KMS-11 (cell line): ENCODE measurements around the gene BMPR1A.

ENCODE experiments used
- H2AFZ ChIP-seq: fragments of 200-600 bp; sonication (generic); 2 replicates; pipeline ENCODE4 v1.6.1; 2016; ENCODE audit warnings: antibody characterized with exemption, mixed run types, low read depth
- H3K27ac ChIP-seq: fragments of 200-600 bp; sonication (generic); 2 replicates; pipeline ENCODE4 v1.6.1; 2016; ENCODE audit warnings: mild to moderate bottlenecking, mixed run types
- H3K27me3 ChIP-seq: fragments of 200-600 bp; sonication (generic); 2 replicates; pipeline ENCODE4 v1.6.1; 2017; ENCODE audit warnings: mild to moderate bottlenecking, low read depth, mixed run types, moderate library complexity; ENCODE audit not compliant: insufficient read depth
- H3K36me3 ChIP-seq: fragments of 200-600 bp; sonication (generic); 2 replicates; pipeline ENCODE4 v1.6.1; 2017; ENCODE audit warnings: mild to moderate bottlenecking, mixed run types; ENCODE audit not compliant: insufficient read depth
- H3K4me1 ChIP-seq: fragments of 200-600 bp; sonication (generic); 2 replicates; pipeline ENCODE4 v1.6.1; 2016; ENCODE audit warnings: mild to moderate bottlenecking, low read depth, mixed run types; ENCODE audit not compliant: poor library complexity, severe bottlenecking
- H3K4me2 ChIP-seq: fragments of 200-600 bp; sonication (generic); 2 replicates; pipeline ENCODE4 v1.7.0; 2016; ENCODE audit warnings: mild to moderate bottlenecking, mixed run types
- H3K4me3 ChIP-seq: fragments of 200-600 bp; sonication (generic); IDR thresholded peaks from 2 replicates; pipeline ENCODE4 v1.6.1; 2017; ENCODE audit warnings: low read depth, low read length, mixed read lengths; ENCODE audit not compliant: insufficient read depth
- H3K79me2 ChIP-seq: fragments of 200-600 bp; sonication (generic); 2 replicates; pipeline ENCODE4 v1.6.1; 2016; ENCODE audit warnings: low read depth, mixed run types; ENCODE audit not compliant: insufficient read depth
- H3K9ac ChIP-seq: fragments of 200-600 bp; sonication (generic); 2 replicates; pipeline ENCODE4 v1.6.1; 2016; ENCODE audit warnings: mild to moderate bottlenecking, mixed run types
- H4K20me1 ChIP-seq: fragments of 200-600 bp; sonication (generic); 2 replicates; pipeline ENCODE4 v1.6.1; 2016; ENCODE audit warnings: mild to moderate bottlenecking, mixed run types; ENCODE audit not compliant: insufficient read depth
- TF ChIP-seq, protein P1 (sequence below): fragments of 200-600 bp; sonication (generic); conservative IDR thresholded peaks from 2 replicates; pipeline ENCODE4 v1.6.1; 2017; ENCODE audit warnings: low read depth, mild to moderate bottlenecking, antibody characterized with exemption, low read length, moderate library complexity, mixed read lengths

The BMPR1A gene

DNA sequence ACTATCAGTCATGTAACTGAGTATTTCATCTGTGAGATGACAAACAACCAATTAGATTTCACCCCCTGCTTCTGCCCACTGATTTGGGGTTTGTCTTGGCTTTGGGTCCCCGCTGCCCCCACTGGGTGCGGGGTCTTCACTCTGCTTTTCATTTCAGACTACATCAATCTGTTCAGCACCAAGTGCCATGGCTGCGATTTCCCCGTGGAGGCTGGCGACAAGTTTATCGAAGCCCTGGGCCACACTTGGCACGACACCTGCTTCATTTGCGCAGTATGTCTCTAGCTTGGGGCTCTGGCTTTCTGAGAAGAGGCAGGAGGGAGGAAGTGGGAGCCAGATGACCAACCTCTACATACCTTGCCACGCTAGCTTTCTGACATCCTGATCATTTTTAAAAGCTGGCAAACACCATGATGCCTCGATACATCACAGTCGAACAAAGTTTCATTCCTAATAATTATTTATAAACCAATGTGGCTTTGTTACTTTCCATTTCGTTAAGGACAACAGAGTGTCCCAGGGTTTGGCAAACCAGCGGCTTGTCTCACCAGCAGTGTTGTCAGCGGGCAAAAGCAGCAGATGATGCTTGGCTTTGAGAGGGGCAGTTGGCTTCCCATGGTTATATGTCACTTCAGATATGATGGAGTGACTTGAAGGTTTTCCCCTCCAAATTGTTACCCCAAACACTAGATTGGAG, 30.3 kb upstream of the BMPR1A start:
- Histone ChIP-seq H3K4me1 (no peaks in the 10 kb centered on the region), H2AFZ (no peak overlapping the region), H3K27me3 (no peaks in the 10 kb centered on the region), H3K4me2 (no peak overlapping the region), H4K20me1 (no peaks in the 10 kb centered on the region), H3K4me3 (no peak overlapping the region), H3K79me2 (no peaks in the 10 kb centered on the region), H3K27ac (no peak overlapping the region), H3K9ac (no peak overlapping the region), H3K36me3 (no peaks in the 10 kb centered on the region)
- TF ChIP-seq, protein P1, sequence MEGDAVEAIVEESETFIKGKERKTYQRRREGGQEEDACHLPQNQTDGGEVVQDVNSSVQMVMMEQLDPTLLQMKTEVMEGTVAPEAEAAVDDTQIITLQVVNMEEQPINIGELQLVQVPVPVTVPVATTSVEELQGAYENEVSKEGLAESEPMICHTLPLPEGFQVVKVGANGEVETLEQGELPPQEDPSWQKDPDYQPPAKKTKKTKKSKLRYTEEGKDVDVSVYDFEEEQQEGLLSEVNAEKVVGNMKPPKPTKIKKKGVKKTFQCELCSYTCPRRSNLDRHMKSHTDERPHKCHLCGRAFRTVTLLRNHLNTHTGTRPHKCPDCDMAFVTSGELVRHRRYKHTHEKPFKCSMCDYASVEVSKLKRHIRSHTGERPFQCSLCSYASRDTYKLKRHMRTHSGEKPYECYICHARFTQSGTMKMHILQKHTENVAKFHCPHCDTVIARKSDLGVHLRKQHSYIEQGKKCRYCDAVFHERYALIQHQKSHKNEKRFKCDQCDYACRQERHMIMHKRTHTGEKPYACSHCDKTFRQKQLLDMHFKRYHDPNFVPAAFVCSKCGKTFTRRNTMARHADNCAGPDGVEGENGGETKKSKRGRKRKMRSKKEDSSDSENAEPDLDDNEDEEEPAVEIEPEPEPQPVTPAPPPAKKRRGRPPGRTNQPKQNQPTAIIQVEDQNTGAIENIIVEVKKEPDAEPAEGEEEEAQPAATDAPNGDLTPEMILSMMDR, result no peak

DNA sequence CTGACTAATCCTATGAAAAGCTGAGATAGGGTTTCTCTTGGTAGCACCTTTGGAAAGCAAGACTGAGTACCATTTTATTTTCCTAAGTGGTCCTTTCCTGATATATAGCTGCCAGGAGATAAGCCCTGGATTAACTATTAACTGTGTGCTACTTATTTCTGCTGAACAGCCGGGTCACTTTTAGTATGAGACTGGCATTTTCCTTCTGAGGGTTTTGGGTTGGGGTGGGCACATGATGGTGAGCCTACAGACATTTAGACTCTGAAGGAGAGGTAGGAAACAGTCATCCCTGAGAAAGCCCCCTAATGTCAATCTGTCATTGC, 29.8 kb upstream of the BMPR1A start:
- H3K4me3 ChIP-seq, result no peak overlapping the region
- H3K27ac ChIP-seq, result no peak overlapping the region
- H3K36me3 ChIP-seq, result no peaks in the 10 kb centered on the region
- no peak overlapping the region for H2AFZ ChIP-seq
- no peaks in the 10 kb centered on the region for H3K4me1 ChIP-seq
- no peaks in the 10 kb centered on the region for H4K20me1 ChIP-seq
- no peaks in the 10 kb centered on the region for H3K79me2 ChIP-seq
- H3K4me2 ChIP-seq, result no peak overlapping the region
- H3K27me3 ChIP-seq, result no peaks in the 10 kb centered on the region
- no peak overlapping the region for H3K9ac ChIP-seq
- TF ChIP-seq, protein P1, result no peak

DNA sequence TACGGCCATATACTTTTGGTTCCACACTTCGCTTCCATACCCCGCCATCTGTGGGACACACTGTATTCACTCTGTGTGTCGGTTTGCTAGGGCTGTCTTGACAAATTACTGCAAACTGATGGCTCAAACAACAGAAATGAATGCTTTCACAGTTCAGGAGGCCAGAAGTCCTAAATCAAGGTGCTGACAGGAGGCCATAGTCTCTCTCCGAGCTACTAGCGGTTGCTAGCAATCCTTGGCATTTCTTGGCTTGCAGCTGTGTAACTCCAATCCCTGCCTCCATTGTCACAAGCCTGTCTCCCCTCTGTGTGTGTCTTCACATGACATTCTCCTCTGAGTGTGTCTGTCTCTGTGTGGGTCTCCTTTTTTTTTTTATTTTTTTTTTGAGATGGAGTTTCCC, 28.9 kb upstream of the BMPR1A start:
- no peak overlapping the region for H3K9ac ChIP-seq
- no peak overlapping the region for H3K4me2 ChIP-seq
- no peaks in the 10 kb centered on the region for H3K79me2 ChIP-seq
- no peaks in the 10 kb centered on the region for H3K27me3 ChIP-seq
- no peaks in the 10 kb centered on the region for H4K20me1 ChIP-seq
- no peaks in the 10 kb centered on the region for H3K36me3 ChIP-seq
- H3K4me1 ChIP-seq, result no peaks in the 10 kb centered on the region
- H3K4me3 ChIP-seq, result no peak overlapping the region
- H3K27ac ChIP-seq, result no peak overlapping the region
- TF ChIP-seq, protein P1, result no peak
- no peak overlapping the region for H2AFZ ChIP-seq

DNA sequence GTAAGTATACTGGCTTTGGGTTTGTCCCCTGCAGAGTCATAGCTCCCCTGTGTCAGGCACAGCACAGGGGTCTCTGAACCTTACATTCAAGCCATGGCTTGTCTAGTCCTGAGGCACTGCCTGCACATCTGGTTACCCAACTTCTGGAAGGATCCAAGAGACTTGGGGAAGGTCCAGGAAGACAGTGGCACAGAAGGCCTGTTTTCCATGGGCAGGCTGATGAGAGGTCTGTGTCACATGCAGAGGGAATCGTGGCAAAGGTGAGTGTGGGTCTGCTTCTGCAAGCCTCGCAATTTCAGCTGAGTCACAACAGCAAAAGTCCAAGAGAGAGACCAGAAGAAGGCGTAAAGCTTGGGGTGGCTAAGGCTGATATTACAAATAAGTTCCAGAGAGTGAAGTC, 28.4 kb upstream of the BMPR1A start:
- Histone ChIP-seq H3K4me1 (no peaks in the 10 kb centered on the region), H2AFZ (no peak overlapping the region), H3K27me3 (no peaks in the 10 kb centered on the region), H3K36me3 (no peaks in the 10 kb centered on the region), H3K4me3 (no peak overlapping the region), H3K79me2 (no peaks in the 10 kb centered on the region), H3K9ac (no peak overlapping the region), H3K4me2 (no peak overlapping the region), H4K20me1 (no peaks in the 10 kb centered on the region), H3K27ac (no peak overlapping the region)
- TF ChIP-seq, protein P1, result no peak
